ENCODE measurements around the gene BPIFB1. TPM values are rescaled to one million over a fixed set of nuclear protein-coding genes. Genes with fewer than 3 reads are reported as not detected.

Gene BPIFB1
- total RNA-seq, 1 donor from 2014 or later: not detected

- intact Hi-C loops (cut with micrococcal nuclease): no loop called here
- H3K4me1 Mint-ChIP-seq (ENCODE audit: low read depth): no peaks in the 10 kb centered on the region
- no peak overlapping the region for H3K27ac Mint-ChIP-seq
- no peaks in the 10 kb centered on the region for H3K27me3 Mint-ChIP-seq (ENCODE audit: low read depth)
- no peak for DNase-seq (ENCODE audit: low spot score)
- no peaks in the 10 kb centered on the region for H3K9me3 Mint-ChIP-seq
- H3K36me3 Mint-ChIP-seq (ENCODE audit: low read depth): no peaks in the 10 kb centered on the region
- no peak overlapping the region for H3K4me3 Mint-ChIP-seq (ENCODE audit: low read depth)
Observed at GRCh38 chr20:33276303-33277113, 6.5 kb upstream of the BPIFB1 start.

- intact Hi-C loops (cut with micrococcal nuclease): no loop called here
Observed at GRCh38 chr20:33277471-33278441, 5.3 kb upstream of the BPIFB1 start.

GRCh38 chr20:33278700-33279099, 4.3 kb upstream of the BPIFB1 start:
- Mint-ChIP-seq H3K4me3 (ENCODE audit: low read depth) (no peak overlapping the region), H3K4me1 (ENCODE audit: low read depth) (no peaks in the 10 kb centered on the region), H3K36me3 (ENCODE audit: low read depth) (no peaks in the 10 kb centered on the region), H3K27ac (no peak overlapping the region), H3K27me3 (ENCODE audit: low read depth) (no peaks in the 10 kb centered on the region), H3K9me3 (no peaks in the 10 kb centered on the region)
- DNase-seq (ENCODE audit: low spot score): no peak
- intact Hi-C loops (cut with micrococcal nuclease): no loop called here

More at GRCh38 chr20:33277471-33278441, 5.3 kb upstream of the BPIFB1 start:
- Mint-ChIP-seq H3K9me3 (no peaks in the 10 kb centered on the region), H3K27me3 (ENCODE audit: low read depth) (no peaks in the 10 kb centered on the region), H3K27ac (no peak overlapping the region), H3K4me1 (ENCODE audit: low read depth) (no peaks in the 10 kb centered on the region), H3K36me3 (ENCODE audit: low read depth) (no peaks in the 10 kb centered on the region), H3K4me3 (ENCODE audit: low read depth) (no peak overlapping the region)
- no peak for DNase-seq (ENCODE audit: low spot score)

GRCh38 chr20:33279261-33279910, 3.6 kb upstream of the BPIFB1 start:
- H3K36me3 Mint-ChIP-seq (ENCODE audit: low read depth): no peaks in the 10 kb centered on the region
- DNase-seq (ENCODE audit: low spot score): no peak
- H3K9me3 Mint-ChIP-seq: no peaks in the 10 kb centered on the region
- H3K27ac Mint-ChIP-seq: no peak overlapping the region
- H3K27me3 Mint-ChIP-seq (ENCODE audit: low read depth): no peaks in the 10 kb centered on the region
- intact Hi-C loops (cut with micrococcal nuclease): no loop called here
- no peaks in the 10 kb centered on the region for H3K4me1 Mint-ChIP-seq (ENCODE audit: low read depth)
- H3K4me3 Mint-ChIP-seq (ENCODE audit: low read depth): no peak overlapping the region

GRCh38 chr20:33280000-33280680, 2.9 kb upstream of the BPIFB1 start:
- H3K27me3 Mint-ChIP-seq (ENCODE audit: low read depth): peaks cover 5% of the 10 kb centered on the region
- H3K4me1 Mint-ChIP-seq (ENCODE audit: low read depth): no peaks in the 10 kb centered on the region
- no peak for DNase-seq (ENCODE audit: low spot score)
- no peak overlapping the region for H3K27ac Mint-ChIP-seq
- intact Hi-C loops (cut with micrococcal nuclease): no loop called here
- H3K9me3 Mint-ChIP-seq: no peaks in the 10 kb centered on the region
- H3K36me3 Mint-ChIP-seq (ENCODE audit: low read depth): no peaks in the 10 kb centered on the region
- H3K4me3 Mint-ChIP-seq (ENCODE audit: low read depth): no peak overlapping the region

GRCh38 chr20:33280775-33281174, 2.2 kb upstream of the BPIFB1 start:
- intact Hi-C loops (cut with micrococcal nuclease): no loop called here
- Mint-ChIP-seq H3K27me3 (ENCODE audit: low read depth) (peaks cover 5% of the 10 kb centered on the region), H3K27ac (no peak overlapping the region), H3K36me3 (ENCODE audit: low read depth) (no peaks in the 10 kb centered on the region), H3K4me1 (ENCODE audit: low read depth) (no peaks in the 10 kb centered on the region), H3K9me3 (no peaks in the 10 kb centered on the region), H3K4me3 (ENCODE audit: low read depth) (no peak overlapping the region)
- no peak for DNase-seq (ENCODE audit: low spot score)

GRCh38 chr20:33281550-33282146, 1.4 kb upstream of the BPIFB1 start:
- no peak for DNase-seq (ENCODE audit: low spot score)
- no peak overlapping the region for H3K4me3 Mint-ChIP-seq (ENCODE audit: low read depth)
- no peaks in the 10 kb centered on the region for H3K9me3 Mint-ChIP-seq
- no peaks in the 10 kb centered on the region for H3K4me1 Mint-ChIP-seq (ENCODE audit: low read depth)
- intact Hi-C loops (cut with micrococcal nuclease): no loop called here
- peaks cover 5% of the 10 kb centered on the region for H3K27me3 Mint-ChIP-seq (ENCODE audit: low read depth)
- no peaks in the 10 kb centered on the region for H3K36me3 Mint-ChIP-seq (ENCODE audit: low read depth)
- H3K27ac Mint-ChIP-seq: no peak overlapping the region

- Mint-ChIP-seq H3K9me3 (no peaks in the 10 kb centered on the region), H3K4me1 (ENCODE audit: low read depth) (no peaks in the 10 kb centered on the region), H3K36me3 (ENCODE audit: low read depth) (no peaks in the 10 kb centered on the region), H3K27me3 (ENCODE audit: low read depth) (peaks cover 9% of the 10 kb centered on the region), H3K27ac (no peak overlapping the region), H3K4me3 (ENCODE audit: low read depth) (no peak overlapping the region)
- no peak for DNase-seq (ENCODE audit: low spot score)
- intact Hi-C loops (cut with micrococcal nuclease): no loop called here
Observed at GRCh38 chr20:33282196-33282934, 649 bp upstream of the BPIFB1 start.

GRCh38 chr20:33284284-33284683, 1.3 kb downstream of the BPIFB1 start:
- no peaks in the 10 kb centered on the region for H3K4me1 Mint-ChIP-seq (ENCODE audit: low read depth)
- H3K27me3 Mint-ChIP-seq (ENCODE audit: low read depth): peaks cover 9% of the 10 kb centered on the region
- no peak overlapping the region for H3K27ac Mint-ChIP-seq
- H3K36me3 Mint-ChIP-seq (ENCODE audit: low read depth): no peaks in the 10 kb centered on the region
- no peak for DNase-seq (ENCODE audit: low spot score)
- intact Hi-C loops (cut with micrococcal nuclease): no loop called here
- no peak overlapping the region for H3K4me3 Mint-ChIP-seq (ENCODE audit: low read depth)
- H3K9me3 Mint-ChIP-seq: no peaks in the 10 kb centered on the region

- Mint-ChIP-seq H3K4me3 (ENCODE audit: low read depth) (no peak overlapping the region), H3K27me3 (ENCODE audit: low read depth) (peaks cover 9% of the 10 kb centered on the region), H3K4me1 (ENCODE audit: low read depth) (no peaks in the 10 kb centered on the region), H3K36me3 (ENCODE audit: low read depth) (no peaks in the 10 kb centered on the region), H3K9me3 (no peaks in the 10 kb centered on the region), H3K27ac (no peak overlapping the region)
- intact Hi-C loops (cut with micrococcal nuclease): no loop called here
- DNase-seq (ENCODE audit: low spot score): no peak
Observed at GRCh38 chr20:33284937-33285336, 1.9 kb downstream of the BPIFB1 start.

- H3K27ac Mint-ChIP-seq: no peak overlapping the region
- peaks cover 9% of the 10 kb centered on the region for H3K27me3 Mint-ChIP-seq (ENCODE audit: low read depth)
- H3K4me3 Mint-ChIP-seq (ENCODE audit: low read depth): no peak overlapping the region
- H3K9me3 Mint-ChIP-seq: no peaks in the 10 kb centered on the region
- no peak for DNase-seq (ENCODE audit: low spot score)
- no peaks in the 10 kb centered on the region for H3K36me3 Mint-ChIP-seq (ENCODE audit: low read depth)
- H3K4me1 Mint-ChIP-seq (ENCODE audit: low read depth): no peaks in the 10 kb centered on the region
- intact Hi-C loops (cut with micrococcal nuclease): no loop called here
Observed at GRCh38 chr20:33285861-33286495, 3.0 kb downstream of the BPIFB1 start.

Data from activated T-helper 2 cell treated with anti-CD3 and anti-CD28 coated beads, Interferon-gamma antibody, Interleukin-2, Interleukin-4, amounts not matched to agents 10 μg/mL and 5 μg/mL and 100 μg/mL, durations not matched to agents 14 hours and 24 hours and 36 hours (primary cell).